Esophagus mucosa (tissue), 1 donor: ENCODE measurements around the gene KCNJ6. TPM values are rescaled to one million over a fixed set of nuclear protein-coding genes. Genes with fewer than 3 reads are reported as not detected.

ENCODE experiments used
- ATAC-seq: fragments of 200-7000 bp; cut with Tn5 transposase; one replicate; pipeline ENCODE4 v1.9.1; 2020
- total RNA-seq: library from RNA; stranded (reverse); gene quantifications from one replicate; pipeline ENCODE4 v1.2.4, GENCODE V29; 2023
- donor health status: DM: yes; HTN: yes; CAD: no.

KCNJ6 gene
- total RNA-seq, 1 donor from 2014 or later: not detected

DNA sequence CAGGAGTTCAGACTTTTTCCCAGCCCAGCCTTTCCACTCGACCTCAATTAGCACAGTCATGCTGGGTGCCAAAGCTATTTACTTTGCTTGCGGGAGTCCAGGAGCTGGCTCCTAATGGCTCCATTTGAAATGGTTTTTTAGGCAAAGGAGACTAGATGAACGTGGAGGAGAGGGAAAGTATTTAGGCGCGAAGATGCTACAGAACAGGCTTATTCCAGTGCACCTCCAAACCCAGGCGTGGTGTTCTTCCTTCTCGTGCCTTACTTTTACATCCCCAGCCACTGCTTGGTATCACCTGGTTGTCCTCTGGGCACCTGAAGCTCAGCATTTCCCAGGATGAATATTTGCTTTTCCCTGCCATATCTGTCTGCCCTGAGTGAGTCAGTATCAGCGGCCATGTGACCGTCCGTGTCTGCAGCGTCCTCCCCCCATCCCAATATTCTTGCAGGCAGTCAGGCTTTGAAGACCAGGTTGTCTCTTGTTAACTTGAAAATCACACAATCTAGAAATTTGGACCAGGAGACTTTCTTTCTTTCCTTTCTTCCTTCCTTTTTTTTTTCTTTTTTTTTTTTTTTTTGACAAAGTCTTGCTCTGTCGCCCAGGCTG lies 351.2 kb downstream of the KCNJ6 start:
- no peak for ATAC-seq

- peak; percentile 91 for ATAC-seq
Observed at GRCh38 chr21:37564341-37564923, 351.8 kb downstream of the KCNJ6 start.

DNA sequence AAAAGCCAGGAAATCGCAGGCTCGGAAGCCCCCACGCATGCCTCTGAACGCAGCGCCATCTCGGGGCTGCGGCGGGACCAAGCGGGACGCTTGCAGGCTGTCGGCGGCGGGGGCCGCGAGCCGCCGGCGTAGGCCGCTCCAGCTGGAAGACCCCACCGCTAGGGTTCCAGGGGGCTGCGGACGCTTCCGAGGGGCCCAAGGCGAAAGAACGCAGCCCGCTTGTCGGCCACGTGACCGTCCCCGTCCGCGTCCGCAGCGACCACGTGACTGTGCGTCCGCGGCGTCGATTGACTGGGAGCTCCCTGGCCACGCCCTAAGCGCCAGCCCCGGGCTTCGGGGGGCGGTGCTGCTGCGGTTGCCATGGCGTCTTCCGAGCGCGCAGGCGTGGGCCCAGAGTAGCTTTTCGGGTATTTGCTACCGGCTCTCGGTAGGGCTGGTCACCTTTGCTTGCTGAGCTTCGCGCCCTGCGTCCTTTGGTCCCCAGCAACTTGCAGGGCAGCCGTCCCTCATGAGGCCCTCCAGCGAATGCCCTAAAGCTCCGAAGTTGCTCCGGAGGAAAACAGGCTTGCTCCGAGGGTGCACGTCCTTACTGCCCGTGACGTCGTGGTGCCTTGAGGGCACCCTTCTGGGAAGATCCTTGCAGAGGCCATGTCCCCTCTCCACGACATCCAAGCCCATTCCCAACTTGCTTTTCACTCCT lies 352.5 kb downstream of the KCNJ6 start:
- ATAC-seq: peak; percentile 93

GRCh38 chr21:37562920-37563640 lies 353.2 kb downstream of the KCNJ6 start:
- ATAC-seq: no peak

DNA sequence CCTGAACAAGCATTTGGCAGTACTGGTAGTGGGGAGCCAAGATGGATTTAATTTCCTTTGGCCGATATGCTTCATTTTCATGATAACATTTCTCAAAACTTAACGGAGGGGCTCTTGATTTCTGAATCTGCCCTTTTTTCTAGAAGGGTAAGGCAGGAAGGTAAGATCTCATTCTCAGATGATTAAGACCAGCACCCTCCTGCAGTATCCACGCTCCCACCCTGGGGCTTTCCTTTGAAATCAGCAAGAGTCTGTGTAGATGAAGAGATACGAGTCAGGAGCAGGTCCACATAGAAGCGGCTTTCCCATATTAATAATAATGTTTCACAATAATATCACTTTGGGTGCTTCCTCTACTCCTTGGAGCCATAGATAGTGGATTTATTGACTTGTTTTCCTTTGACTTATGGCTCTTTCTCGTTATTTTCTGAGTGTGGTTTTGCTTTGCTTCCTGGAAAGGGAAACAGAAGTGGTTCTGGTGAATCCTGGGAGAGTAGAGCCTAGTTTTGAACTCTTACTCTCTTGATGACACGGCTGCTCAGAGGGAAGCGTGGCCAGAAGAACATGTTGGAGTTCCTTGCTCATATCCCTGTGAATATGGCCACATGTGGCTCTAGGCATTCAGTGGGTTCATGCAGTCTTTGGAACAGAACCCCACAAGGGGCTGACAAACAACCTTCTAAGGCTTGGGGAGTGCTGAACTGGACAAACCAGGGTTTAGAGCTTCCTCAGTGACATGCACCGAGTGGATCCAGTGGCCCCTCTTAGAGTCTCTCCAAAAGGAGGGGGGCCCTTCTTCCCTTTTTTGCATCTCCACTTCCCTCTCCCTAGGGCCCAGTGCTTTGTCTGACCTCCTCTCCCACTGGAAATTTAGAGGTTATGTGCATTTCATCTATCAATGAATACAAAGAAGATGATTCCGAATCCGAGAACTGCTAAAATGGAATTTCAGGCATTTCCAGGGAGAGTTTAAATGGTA lies 354.0 kb downstream of the KCNJ6 start:
- ATAC-seq: no peak

- no peak for ATAC-seq
Observed at GRCh38 chr21:37561506-37561905, 354.8 kb downstream of the KCNJ6 start.

DNA sequence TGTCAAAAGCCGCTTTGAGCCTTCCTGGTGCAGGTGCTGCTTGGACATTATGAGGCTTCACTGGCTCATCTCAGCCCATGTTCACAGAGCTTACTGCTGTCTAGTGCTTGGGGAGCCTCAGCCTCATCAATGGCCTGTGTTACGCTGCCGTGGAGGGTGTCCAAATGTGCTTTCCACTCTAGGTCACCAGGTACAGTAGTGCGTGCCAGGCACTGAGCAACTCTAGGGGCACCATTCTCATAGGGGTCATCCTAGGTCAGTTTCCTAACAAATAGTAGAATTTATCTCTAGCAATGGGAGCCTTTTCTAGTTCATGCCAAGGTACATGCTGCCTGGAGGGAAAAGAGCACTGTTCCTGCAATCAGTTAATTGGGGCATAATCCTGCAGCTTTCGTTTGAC lies 355.9 kb downstream of the KCNJ6 start:
- no peak for ATAC-seq

GRCh38 chr21:37558676-37559211 lies 357.5 kb downstream of the KCNJ6 start:
- no peak for ATAC-seq
